Ramos (cell line): ENCODE measurements around the gene STAG3.

Experiments
- in situ Hi-C: fragments of 300-500 bp; cut with MboI; formaldehyde crosslinking; loops from one replicate; pipeline ENCODE4 v1.14.3; 2022; ENCODE audit warnings: low sequenced_read_pairs; ENCODE audit not compliant: unreplicated experiment

Gene STAG3

DNA sequence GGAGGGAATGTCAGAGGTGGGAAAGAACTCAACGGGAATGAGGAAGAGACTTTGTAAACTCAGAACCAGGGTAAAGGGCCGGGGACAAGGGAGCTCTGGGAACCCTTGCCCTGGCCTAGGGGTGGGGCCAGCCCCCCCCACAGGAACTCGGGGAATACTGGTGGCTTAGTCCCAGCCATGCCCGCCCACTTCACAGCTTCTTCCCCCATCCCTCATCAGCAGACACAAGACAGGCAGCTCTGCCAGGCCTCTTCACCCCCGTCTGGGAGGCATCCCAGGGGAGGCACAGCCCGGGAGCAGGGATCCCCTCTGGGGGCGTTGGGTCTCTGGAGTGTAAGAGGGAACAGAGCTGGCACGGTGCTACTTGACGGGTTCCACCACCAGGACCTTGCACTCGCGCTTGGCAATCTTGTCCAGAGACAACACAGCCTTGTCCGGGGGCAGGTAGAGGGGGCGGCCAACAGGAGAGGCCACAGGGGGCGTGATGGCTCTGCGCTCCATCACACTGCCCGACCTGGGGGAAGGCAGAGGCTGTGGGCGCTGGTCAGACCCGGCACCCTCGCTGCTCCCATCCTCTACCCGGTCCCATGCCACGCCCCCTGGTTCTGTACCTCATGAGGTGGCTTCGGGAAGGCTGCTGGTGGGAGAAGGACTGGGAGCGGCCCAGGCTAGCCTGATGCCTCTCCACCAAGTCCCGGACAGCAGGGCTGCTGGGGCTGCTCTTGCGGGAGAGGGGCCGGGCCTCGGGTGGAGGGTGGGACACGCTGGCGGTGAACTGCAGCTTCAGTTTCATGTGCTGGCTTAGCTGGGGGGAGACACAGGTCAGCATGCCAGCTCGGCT is 22.8 kb upstream of the STAG3 start:
- in situ Hi-C loops: no loop called here

GRCh38 chr7:100155553-100156317 is 22.0 kb upstream of the STAG3 start:
- in situ Hi-C loops: no loop called here

DNA sequence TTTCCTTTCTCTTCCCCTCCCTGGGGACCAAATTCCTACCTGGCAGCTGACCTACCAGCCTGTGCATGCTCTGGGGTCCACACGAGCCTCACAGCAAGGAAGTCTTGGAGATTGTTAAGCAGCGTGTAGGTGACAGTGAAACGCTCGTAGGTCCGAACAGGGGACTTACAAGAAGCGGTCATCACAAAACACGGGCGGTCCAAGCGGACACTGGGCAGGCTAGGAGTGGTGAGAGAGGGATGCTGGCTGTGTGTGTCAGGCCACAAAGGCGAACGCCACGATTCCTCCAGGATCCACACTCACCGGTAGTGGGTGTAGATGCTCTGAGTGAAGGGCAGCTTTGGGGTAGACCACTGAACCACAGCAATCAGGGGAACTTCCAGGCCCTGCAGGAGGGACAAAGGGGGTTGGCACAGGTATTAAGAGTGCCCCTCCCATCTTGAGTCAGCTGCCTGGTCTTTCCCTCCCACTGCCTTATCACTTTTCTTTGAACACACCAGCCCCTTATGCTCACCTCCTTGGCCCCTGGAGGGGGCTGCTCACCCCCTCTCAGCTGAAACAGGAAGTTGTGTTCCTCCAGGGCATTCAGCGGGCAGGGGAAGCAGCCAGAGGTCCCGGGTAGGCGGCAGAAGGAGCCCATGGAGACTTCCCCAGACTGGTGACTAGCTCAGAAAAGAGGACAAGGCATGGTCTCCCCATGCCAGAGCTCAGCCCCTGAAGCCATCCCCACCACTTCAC is 21.2 kb upstream of the STAG3 start:
- in situ Hi-C loops: no loop called here

- in situ Hi-C loops: no loop called here
Measured at GRCh38 chr7:100157069-100157333, 20.7 kb upstream of the STAG3 start.

- in situ Hi-C loops: no loop called here
Measured at GRCh38 chr7:100157334-100158228, 20.1 kb upstream of the STAG3 start.

GRCh38 chr7:100158229-100159098 is 19.3 kb upstream of the STAG3 start, which contains the start of gene TRAPPC14:
TRAPPC14 (minus strand) TSS chr7:100158723; CDS start chr7:100158499, 224 bp downstream.
- in situ Hi-C loops: no loop called here

DNA sequence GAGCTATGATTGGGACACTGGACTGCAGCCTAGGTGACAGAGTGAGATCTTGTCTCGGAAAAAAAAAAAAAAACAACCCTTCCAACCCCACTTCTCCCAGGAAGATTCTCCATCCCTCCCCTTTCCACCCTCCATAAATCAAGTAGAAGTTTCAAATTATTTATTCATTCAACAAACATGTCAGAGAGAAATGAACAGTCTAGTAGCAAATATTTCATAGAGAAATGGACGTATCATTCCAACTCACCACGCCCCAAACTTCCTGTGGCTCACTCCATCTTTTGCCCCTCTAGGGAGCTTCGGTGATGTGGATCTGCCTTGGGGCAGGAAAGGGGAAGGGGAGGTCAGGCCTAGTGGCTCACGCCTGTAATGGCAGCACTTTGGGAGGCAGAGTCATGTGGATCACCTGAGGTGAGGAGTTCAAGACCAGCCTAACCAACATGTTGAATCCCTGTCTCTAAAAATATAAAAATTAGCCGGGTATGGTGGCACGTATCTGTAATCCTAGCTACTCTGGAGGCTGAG is 18.6 kb upstream of the STAG3 start:
- in situ Hi-C loops: no loop called here

DNA sequence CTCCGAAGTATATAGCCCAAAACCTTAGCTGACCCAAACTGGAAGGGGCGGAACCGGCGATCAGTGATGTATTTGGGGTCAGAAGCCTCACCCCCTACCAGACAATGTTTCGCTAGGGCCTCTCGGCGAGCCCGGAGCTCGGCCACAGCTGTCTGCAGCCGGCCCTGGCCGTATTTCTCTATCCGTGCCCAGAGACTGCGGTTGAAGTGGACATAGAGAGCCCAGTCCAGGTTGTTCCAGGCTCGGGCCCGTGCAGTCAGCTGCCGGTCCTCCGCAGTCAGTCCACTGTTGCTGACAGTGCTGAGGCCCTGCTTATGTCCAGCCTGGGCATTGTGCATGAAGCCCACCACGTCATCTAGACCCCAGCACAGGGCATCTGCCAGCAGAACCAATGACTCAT is 17.7 kb upstream of the STAG3 start:
- in situ Hi-C loops: no loop called here

GRCh38 chr7:100163006-100163531 is 14.6 kb upstream of the STAG3 start:
- in situ Hi-C loops: no loop called here

- in situ Hi-C loops: no loop called here
Measured at GRCh38 chr7:100163871-100164270, 13.8 kb upstream of the STAG3 start.

GRCh38 chr7:100166317-100166940 is 11.3 kb upstream of the STAG3 start:
- in situ Hi-C loops: no loop called here

DNA sequence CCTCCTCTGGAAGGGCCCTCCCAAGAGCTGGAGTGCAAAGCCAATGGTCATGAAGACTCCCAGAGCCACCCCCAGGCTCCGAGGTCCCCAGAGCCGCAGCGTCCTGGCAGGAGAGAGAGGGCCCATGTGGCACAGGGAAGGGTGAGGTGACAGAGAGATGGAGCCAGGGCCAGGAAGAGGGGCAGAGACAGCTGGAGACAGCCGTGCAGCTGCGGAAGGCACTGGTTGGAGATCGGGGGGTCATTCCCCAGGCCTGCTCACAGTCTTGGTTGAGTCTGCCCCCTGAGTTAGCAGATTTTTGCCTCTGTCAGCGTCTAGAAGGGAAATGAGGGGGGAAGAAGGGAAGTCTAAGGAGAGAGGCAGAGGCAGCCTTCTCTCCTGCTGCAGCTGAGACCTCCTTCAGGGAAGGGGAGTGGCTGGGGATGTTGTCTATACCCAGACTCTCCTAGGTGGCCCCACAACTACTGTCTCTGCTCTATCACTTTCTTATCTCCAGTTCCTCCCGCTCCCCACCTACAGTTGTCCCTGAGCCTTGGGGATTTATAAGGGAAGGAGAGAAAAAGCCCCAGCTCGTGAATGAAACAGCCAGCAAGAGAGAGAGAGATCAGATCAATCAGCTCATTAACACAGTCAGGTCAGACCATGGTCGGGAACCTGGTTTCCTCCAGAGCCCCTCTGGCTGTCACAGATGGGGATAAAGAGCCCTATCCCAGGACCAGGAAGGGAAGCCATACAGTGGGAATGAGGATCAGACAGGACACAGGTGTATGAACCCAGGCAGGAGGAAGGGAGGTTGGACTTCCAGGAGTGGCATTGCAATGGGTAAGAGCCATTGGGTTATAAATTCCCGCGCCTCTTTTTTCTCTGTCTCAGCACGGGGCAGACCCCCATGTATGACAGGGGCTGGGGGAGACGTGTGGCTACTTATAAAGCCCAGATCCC is 10.5 kb upstream of the STAG3 start:
- in situ Hi-C loops: no loop called here

DNA sequence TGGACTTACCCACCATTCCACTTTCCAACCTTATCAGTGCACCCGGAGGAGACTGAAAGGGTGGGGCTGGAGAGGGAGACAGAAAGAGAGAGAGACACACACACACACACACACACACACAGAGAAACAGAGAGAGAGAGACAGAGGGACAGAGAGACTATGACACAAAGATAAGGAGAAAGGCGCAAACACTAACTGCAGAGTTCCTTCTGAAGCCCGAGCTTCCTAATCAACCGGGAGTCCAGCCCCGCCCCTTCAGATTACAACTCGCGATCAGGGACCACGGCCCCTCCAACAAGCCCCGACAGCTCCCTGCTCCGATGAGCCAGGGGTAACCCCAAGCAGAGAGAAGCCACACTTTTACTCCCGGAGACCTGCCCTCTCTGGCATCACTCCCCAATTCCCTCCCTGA is 9.8 kb upstream of the STAG3 start:
- in situ Hi-C loops: no loop called here

GRCh38 chr7:100169147-100169850 is 8.4 kb upstream of the STAG3 start:
- in situ Hi-C loops: no loop called here

- in situ Hi-C loops: no loop called here
Measured at GRCh38 chr7:100170101-100170897, 7.4 kb upstream of the STAG3 start.
